A549 (cell line): ENCODE data around the gene ZNF862. TPM values are rescaled to one million over a fixed set of nuclear protein-coding genes. Genes with fewer than 3 reads are reported as not detected.
"Not testable (repeated sequence)": the region's sequence is repeated elsewhere in the genome, so short reads cannot be mapped to it uniquely, and the experiment has no call there.

Source experiments
- ATAC-seq, 2 experiments: fragments of 200-7000 bp in 1 of 2; fragments of >200 bp in 1 of 2; cut with Nextera tagmentation in 1 of 2; cut with Tn5 transposase in 1 of 2; 3 replicates each; pipeline versions ENCODE4 v1.8.0 to v1.9.1; 2018 to 2020; ENCODE audit warnings: mild to moderate bottlenecking in 1 of 2, moderate library complexity in 1 of 2
- CTCF ChIA-PET: fragments of 300-600 bp; sonication (Branson Sonifier 250); formaldehyde crosslinking; extraction: SDS; loops from one replicate; lab custom pipeline; 2021; ENCODE audit warnings: antibody characterized with exemption, inconsistent platforms; lab: Yijun Ruan, JAX
- POLR2A ChIA-PET: fragments of 350-600 bp; formaldehyde crosslinking; extraction: SDS; loops from one replicate; lab custom pipeline; 2021; ENCODE audit warnings: antibody characterized with exemption, inconsistent platforms; lab: Yijun Ruan, JAX
- DNase-seq, 2 experiments: peaks; one replicate each; pipeline versions ENCODE4 v3.0.0 to v3.0.0-alpha.2; 2011 to 2016; ENCODE audit warnings: low read depth in 1 of 2, low spot score in 1 of 2
- FAIRE-seq: peaks from 2 replicates; lab custom pipeline; 2011; peaks lifted over from hg19 to GRCh38; lab: Jason Lieb, UNC
- H3K27ac ChIP-seq, 2 experiments: fragments of >200 bp; sonication (Bioruptor Twin); formaldehyde crosslinking; 3 replicates each; pipeline ENCODE4 v1.5.1; 2016 to 2017
- H3K4me1 ChIP-seq: fragments of >200 bp; sonication (Bioruptor Twin); formaldehyde crosslinking; 3 replicates; pipeline ENCODE4 v1.6.1; 2016
- H3K4me2 ChIP-seq: fragments of >200 bp; sonication (Bioruptor Twin); formaldehyde crosslinking; 3 replicates; pipeline ENCODE4 v1.6.1; 2016
- H3K4me3 ChIP-seq: fragments of >200 bp; sonication (Bioruptor Twin); formaldehyde crosslinking; 3 replicates; pipeline ENCODE4 v1.5.1; 2016
- H3K9me3 ChIP-seq: fragments of >200 bp; sonication (Bioruptor Twin); formaldehyde crosslinking; 3 replicates; pipeline ENCODE4 v1.6.1; 2016
- BHLHE40 ChIP-seq: IDR thresholded peaks from 2 replicates; pipeline ENCODE4 v1.6.1; 2012; ENCODE audit warnings: low read depth, low read length, inconsistent platforms
- CBX2 ChIP-seq: fragments of 200-600 bp; sonication (generic); IDR thresholded peaks from 2 replicates; pipeline ENCODE4 v1.6.1; 2016; ENCODE audit warnings: low read depth, mild to moderate bottlenecking, borderline replicate concordance
- CEBPB ChIP-seq, 2 experiments: fragments of >200 bp in 1 of 2; sonication (Bioruptor Twin) in 1 of 2; formaldehyde crosslinking in 1 of 2; IDR thresholded peaks; 2 replicates each; pipeline ENCODE4 v1.6.1; 2012 to 2016
- EHF ChIP-seq: fragments of 250-450 bp; sonication (Bioruptor Pico); IDR thresholded peaks from 2 replicates; pipeline ENCODE4 v1.5.0; 2020; ENCODE audit warnings: mild to moderate bottlenecking
- FOSB ChIP-seq: fragments of 250-450 bp; sonication (Bioruptor Pico); IDR thresholded peaks from 2 replicates; pipeline ENCODE4 v1.5.0; 2020; ENCODE audit warnings: mild to moderate bottlenecking, moderate library complexity
- GATA3 ChIP-seq: IDR thresholded peaks from 2 replicates; pipeline ENCODE4 v1.6.1; 2012; ENCODE audit warnings: borderline replicate concordance
- HDAC2 ChIP-seq: fragments of 200-600 bp; sonication (generic); IDR thresholded peaks from 2 replicates; pipeline ENCODE4 v1.6.1; 2016
- HOXA7 ChIP-seq: fragments of 250-450 bp; sonication (Bioruptor Pico); IDR thresholded peaks from 2 replicates; pipeline ENCODE4 v1.5.0; 2020; ENCODE audit warnings: mild to moderate bottlenecking, moderate library complexity
- HOXB5 ChIP-seq: fragments of 250-450 bp; sonication (Bioruptor Pico); IDR thresholded peaks from 2 replicates; pipeline ENCODE4 v1.5.0; 2020; ENCODE audit warnings: mild to moderate bottlenecking, moderate library complexity
- JUN ChIP-seq, 2 experiments: fragments of >200 bp; sonication (Bioruptor Twin); formaldehyde crosslinking; IDR thresholded peaks; 2 replicates in 1 of 2; 3 replicates in 1 of 2; pipeline ENCODE4 v1.6.1; 2016 to 2017
- JUNB ChIP-seq: fragments of >200 bp; sonication (Bioruptor Twin); formaldehyde crosslinking; IDR thresholded peaks from 2 replicates; pipeline ENCODE4 v1.6.1; 2016
- MAZ ChIP-seq: fragments of 150-350 bp; IDR thresholded peaks from 2 replicates; pipeline ENCODE4 v1.6.1; 2014; ENCODE audit warnings: antibody characterized with exemption, low read depth, low read length, borderline replicate concordance
- NFE2L2 ChIP-seq: fragments of 150-350 bp; conservative IDR thresholded peaks from 2 replicates; pipeline ENCODE4 v1.6.1; 2014; ENCODE audit warnings: low read length
- NPAS2 ChIP-seq: fragments of 250-450 bp; sonication (Bioruptor Pico); IDR thresholded peaks from 2 replicates; pipeline ENCODE4 v1.8.0; 2022; ENCODE audit warnings: mild to moderate bottlenecking, moderate library complexity, borderline replicate concordance
- PHF8 ChIP-seq: fragments of 200-600 bp; sonication (generic); IDR thresholded peaks from 2 replicates; pipeline ENCODE4 v1.6.1; 2016; ENCODE audit warnings: low read depth, mild to moderate bottlenecking, antibody characterized with exemption, moderate library complexity, borderline replicate concordance
- RAD21 ChIP-seq, 2 experiments: fragments of >200 bp in 1 of 2; sonication (Bioruptor Twin) in 1 of 2; formaldehyde crosslinking in 1 of 2; IDR thresholded peaks in 1 of 2; conservative IDR thresholded peaks in 1 of 2; 2 replicates in 1 of 2; 3 replicates in 1 of 2; pipeline ENCODE4 v1.6.1; 2012 to 2018; ENCODE audit warnings: inconsistent platforms in 1 of 2
- RARB ChIP-seq: fragments of 250-450 bp; sonication (Bioruptor Pico); IDR thresholded peaks from 2 replicates; pipeline ENCODE4 v1.8.0; 2021; ENCODE audit warnings: mild to moderate bottlenecking, moderate library complexity
- RCOR1 ChIP-seq: fragments of 150-350 bp; IDR thresholded peaks from 2 replicates; pipeline ENCODE4 v1.6.1; 2014; ENCODE audit warnings: antibody characterized with exemption, low read length, low read depth
- RNF2 ChIP-seq: fragments of 200-600 bp; sonication (generic); IDR thresholded peaks from 2 replicates; pipeline ENCODE4 v1.6.1; 2016; ENCODE audit warnings: low read depth, mild to moderate bottlenecking, antibody characterized with exemption, moderate library complexity, borderline replicate concordance
- SREBF2 ChIP-seq: fragments of 450-650 bp; IDR thresholded peaks from 2 replicates; pipeline ENCODE4 v1.6.1; 2014; ENCODE audit warnings: mild to moderate bottlenecking, moderate library complexity
- TP53 ChIP-seq: fragments of 250-450 bp; sonication (Bioruptor Pico); IDR thresholded peaks from 2 replicates; pipeline ENCODE4 v1.5.0; 2021; ENCODE audit warnings: mild to moderate bottlenecking, moderate library complexity
- ZNF302 ChIP-seq: fragments of 250-450 bp; sonication (Bioruptor Pico); IDR thresholded peaks from 2 replicates; pipeline ENCODE4 v1.9.0; 2021; ENCODE audit warnings: inconsistent platforms, mild to moderate bottlenecking, moderate library complexity
- WGBS: methylation state at CpG from one replicate; pipeline ENCODE4 v1.1.6; 2017; ENCODE audit errors: missing lambda C conversion rate; 5-methylcytosine and 5-hydroxymethylcytosine counted together
- polyA plus RNA-seq, 4 experiments: library from polyadenylated mRNA; depleted of rRNA in 3 of 4; stranded (reverse); fragments of >200 nt; fragmentation: RNase III in 1 of 4; extraction: RNeasy Plus Mini Kit Qiagen cat#74134 plus additional on column Dnase treatment in 1 of 4; gene quantifications; 2 replicates in 3 of 4; 3 replicates in 1 of 4; pipeline ENCODE4 v1.2.3, GENCODE V29; 2011 to 2017
- TF ChIP-seq, protein P1 (sequence below): fragments of >200 bp; sonication (Bioruptor Twin); formaldehyde crosslinking; IDR thresholded peaks from 3 replicates; pipeline ENCODE4 v1.6.1; 2016
- TF ChIP-seq, protein P2 (sequence below): fragments of 450-650 bp; IDR thresholded peaks from 2 replicates; pipeline ENCODE4 v1.6.1; 2014; ENCODE audit warnings: antibody characterized with exemption
- TF ChIP-seq, protein P3 (sequence below): IDR thresholded peaks from 2 replicates; pipeline ENCODE4 v1.6.1; 2012

Gene ZNF862
- polyA plus RNA-seq, 2 of the 4 experiments (the other 2 are of a cell fraction) = 3.9 to 8.0 TPM

DNA sequence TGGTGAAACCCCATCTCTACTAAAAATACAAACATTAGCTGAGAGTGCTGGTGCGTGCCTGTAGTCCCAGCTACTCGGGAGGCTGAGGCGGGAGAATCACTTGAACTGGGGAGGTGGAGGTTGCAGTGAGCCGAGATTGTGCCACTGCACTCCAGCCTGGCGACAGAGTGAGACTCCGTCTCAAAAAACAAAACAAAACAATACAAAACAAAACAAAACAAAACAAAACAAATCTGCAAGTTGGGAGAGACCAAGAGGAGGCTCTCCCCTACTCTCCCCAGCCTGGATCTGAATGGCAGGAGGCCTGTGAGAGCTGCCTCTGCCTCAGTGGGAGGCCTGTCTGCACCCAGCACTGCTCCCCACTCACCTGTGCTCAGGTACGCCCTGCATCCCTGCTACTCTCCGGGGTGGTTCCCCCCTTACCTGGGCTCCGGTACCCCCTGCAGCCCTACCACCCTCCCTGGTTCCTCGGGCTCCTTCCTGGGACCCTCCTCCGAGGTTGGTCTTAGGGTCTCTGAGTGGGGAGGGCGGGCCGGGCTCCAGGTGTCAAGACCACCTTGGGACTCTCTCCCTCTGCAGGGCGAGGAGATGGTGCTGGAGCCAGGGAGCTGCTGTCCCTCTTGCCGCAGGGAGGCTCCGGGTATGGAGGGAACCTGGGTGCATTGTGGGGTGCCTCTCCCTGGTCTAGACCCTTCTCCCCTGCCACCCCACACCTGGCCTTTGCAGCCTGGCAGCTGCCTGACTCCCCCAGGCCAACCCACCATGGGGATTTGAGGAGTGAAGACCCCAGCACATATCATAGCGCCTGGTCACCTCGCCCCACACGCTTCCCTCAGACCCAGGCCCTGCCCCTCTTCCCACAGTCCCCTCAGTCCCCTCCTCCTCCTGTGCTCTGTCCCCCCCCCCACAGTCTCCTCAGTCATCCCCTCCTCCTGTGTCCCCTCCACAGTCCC lies 9.5 kb upstream of the ZNF862 start:
- POLR2A ChIA-PET = no interaction called here
- FAIRE-seq (no peak), DNase-seq (no peak), ATAC-seq (no peak)
- no peaks in the 10 kb centered on the region for H3K9me3 ChIP-seq
- 64% methylated on average over 13 of the region's 19 CpGs for WGBS
- H3K27ac ChIP-seq = no peak overlapping the region
- H3K4me2 ChIP-seq = no peak overlapping the region
- TF ChIP-seq RARB (CRISPR knock-in tag) = no peak
- no peak for TF ChIP-seq NFE2L2
- no peak for TF ChIP-seq HOXA7 (CRISPR knock-in tag)
- no peak for TF ChIP-seq SREBF2
- TF ChIP-seq RCOR1 = no peak
- no peak for TF ChIP-seq RNF2
- no peak for TF ChIP-seq NPAS2 (CRISPR knock-in tag)
- TF ChIP-seq, protein P1, sequence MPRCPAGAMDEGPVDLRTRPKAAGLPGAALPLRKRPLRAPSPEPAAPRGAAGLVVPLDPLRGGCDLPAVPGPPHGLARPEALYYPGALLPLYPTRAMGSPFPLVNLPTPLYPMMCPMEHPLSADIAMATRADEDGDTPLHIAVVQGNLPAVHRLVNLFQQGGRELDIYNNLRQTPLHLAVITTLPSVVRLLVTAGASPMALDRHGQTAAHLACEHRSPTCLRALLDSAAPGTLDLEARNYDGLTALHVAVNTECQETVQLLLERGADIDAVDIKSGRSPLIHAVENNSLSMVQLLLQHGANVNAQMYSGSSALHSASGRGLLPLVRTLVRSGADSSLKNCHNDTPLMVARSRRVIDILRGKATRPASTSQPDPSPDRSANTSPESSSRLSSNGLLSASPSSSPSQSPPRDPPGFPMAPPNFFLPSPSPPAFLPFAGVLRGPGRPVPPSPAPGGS = no peak
- TF ChIP-seq, protein P2, sequence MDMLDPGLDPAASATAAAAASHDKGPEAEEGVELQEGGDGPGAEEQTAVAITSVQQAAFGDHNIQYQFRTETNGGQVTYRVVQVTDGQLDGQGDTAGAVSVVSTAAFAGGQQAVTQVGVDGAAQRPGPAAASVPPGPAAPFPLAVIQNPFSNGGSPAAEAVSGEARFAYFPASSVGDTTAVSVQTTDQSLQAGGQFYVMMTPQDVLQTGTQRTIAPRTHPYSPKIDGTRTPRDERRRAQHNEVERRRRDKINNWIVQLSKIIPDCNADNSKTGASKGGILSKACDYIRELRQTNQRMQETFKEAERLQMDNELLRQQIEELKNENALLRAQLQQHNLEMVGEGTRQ = no peak
- TF ChIP-seq HDAC2 = no peak
- TF ChIP-seq JUNB = no peak
- TF ChIP-seq RAD21 (conservative IDR thresholded peaks at IDR 0.05 in 1 of 2, IDR thresholded peaks at IDR 0.05 in 1 of 2) = no peak
- TF ChIP-seq ZNF302 (CRISPR knock-in tag) = no peak
- no peak for TF ChIP-seq JUN (IDR thresholded peaks at IDR 0.05)
- no peak for TF ChIP-seq CEBPB (IDR thresholded peaks at IDR 0.05)
- no peak for TF ChIP-seq MAZ
- no peak for TF ChIP-seq GATA3
- H3K4me3 ChIP-seq = no peak overlapping the region
- CTCF ChIA-PET = interaction anchor here (1.2 kb wide), 1 partner anchor 22 kb away, joined by 5 read pairs; no protein-coding TSS in a partner anchor
- no peaks in the 10 kb centered on the region for H3K4me1 ChIP-seq

DNA sequence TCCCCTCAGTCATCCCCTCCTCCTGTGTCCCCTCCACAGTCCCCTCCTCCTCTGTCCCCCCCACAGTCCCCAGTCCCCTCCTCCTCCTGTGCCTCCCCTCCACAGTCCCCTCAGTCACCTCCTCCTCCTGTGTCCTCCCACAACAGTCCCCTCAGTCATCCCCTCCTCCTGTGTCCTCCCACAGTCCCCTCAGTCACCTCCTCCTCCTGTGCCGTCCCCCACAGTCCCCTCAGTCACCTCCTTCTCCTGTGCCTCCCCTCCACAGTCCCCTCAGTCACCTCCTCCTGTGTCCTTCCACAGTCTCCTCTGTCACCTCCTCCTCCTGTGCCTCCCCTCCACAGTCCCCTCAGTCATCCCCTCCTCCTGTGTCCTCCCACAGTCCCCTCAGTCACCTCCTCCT lies 7.6 kb upstream of the ZNF862 start:
- H3K4me2 ChIP-seq, H3K4me3 ChIP-seq, H3K27ac ChIP-seq, POLR2A ChIA-PET, H3K4me1 ChIP-seq, FAIRE-seq, H3K9me3 ChIP-seq, DNase-seq, ATAC-seq: not testable (repeated sequence)
- WGBS = no CpG with 5 or more reads among the region's 1 CpG
- CTCF ChIA-PET = interaction anchor here (1.2 kb wide), 1 partner anchor 9 kb away, joined by 4 read pairs; no protein-coding TSS in a partner anchor

DNA sequence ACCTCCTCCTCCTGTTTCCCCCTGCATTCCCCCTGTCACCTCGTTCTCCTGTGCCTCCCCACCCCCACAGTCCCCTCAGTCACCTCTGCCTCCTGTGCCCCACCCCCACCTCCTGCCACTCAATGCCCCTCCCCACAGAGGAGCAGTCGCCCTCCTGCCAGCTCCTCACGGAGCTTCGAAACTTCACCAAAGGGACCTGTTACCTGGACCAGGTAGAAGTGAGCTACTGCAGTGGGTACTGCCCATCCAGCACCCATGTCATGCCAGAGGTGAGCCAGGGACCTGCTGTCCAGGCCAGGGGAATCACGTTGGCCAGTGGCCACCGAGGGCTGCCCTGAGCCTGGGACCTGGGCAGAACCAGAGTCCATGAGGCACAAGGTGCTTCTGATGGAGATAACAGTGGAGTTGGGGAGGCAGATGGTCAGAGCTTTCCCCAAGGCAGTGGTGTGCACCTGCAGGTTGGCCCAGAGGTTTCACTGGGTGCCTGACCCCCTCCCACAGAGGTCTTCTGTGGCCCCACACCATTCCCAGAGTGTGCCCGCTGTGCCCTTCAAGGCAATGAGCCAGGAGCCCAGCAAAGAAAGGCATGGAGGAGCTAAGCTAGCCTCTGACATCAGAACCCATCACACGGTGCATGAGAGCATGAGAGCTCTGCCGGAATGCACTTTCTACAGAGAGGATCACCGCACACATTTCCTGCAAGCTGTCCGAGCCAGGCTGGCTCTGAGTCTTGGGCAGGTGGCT lies 7.0 kb upstream of the ZNF862 start:
- no peaks in the 10 kb centered on the region for H3K4me1 ChIP-seq
- POLR2A ChIA-PET = no interaction called here
- H3K4me3 ChIP-seq = no peak overlapping the region
- DNase-seq = no peak
- H3K9me3 ChIP-seq = no peaks in the 10 kb centered on the region
- H3K27ac ChIP-seq = no peak overlapping the region
- FAIRE-seq = no peak
- 41% methylated on average over 9 of the region's 11 CpGs for WGBS
- no peak overlapping the region for H3K4me2 ChIP-seq
- TF ChIP-seq CBX2 (no peak), TP53 (CRISPR knock-in tag) (no peak), FOSB (no peak), HOXB5 (CRISPR knock-in tag) (no peak), HOXA7 (CRISPR knock-in tag) (no peak), NFE2L2 (no peak), RCOR1 (no peak), RARB (CRISPR knock-in tag) (no peak), EHF (CRISPR knock-in tag) (no peak), PHF8 (no peak), SREBF2 (no peak), BHLHE40 (no peak), ZNF302 (CRISPR knock-in tag) (no peak)
- TF ChIP-seq, protein P3, sequence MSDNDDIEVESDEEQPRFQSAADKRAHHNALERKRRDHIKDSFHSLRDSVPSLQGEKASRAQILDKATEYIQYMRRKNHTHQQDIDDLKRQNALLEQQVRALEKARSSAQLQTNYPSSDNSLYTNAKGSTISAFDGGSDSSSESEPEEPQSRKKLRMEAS = no peak
- TF ChIP-seq, protein P1 = no peak
- TF ChIP-seq, all 56 proteins: peak for 0
- CTCF ChIA-PET = interaction anchor here (0.9 to 1.2 kb wide), 3 partner anchors 10 to 50 kb away, joined by 3 to 4 read pairs (median 3); no protein-coding TSS in a partner anchor
- peak in 1 of 2 experiments; percentile 34; a peak in 3 of 6 replicates for ATAC-seq
